ENCODE data around the gene PROSER3. TPM values are rescaled to one million over a fixed set of nuclear protein-coding genes. Genes with fewer than 3 reads are reported as not detected.
A peak's percentile ranks its signal among the peaks of the same experiment; 100 is the strongest.
"Not testable (repeated sequence)": the region's sequence is repeated elsewhere in the genome, so short reads cannot be mapped to it uniquely, and the experiment has no call there.

The PROSER3 gene
- total RNA-seq, 1 donor from 2014 or later: 31.2 TPM

GRCh38 chr19:35753634-35754369 is 4.2 kb upstream of the PROSER3 start:
- no peak for DNase-seq (ENCODE audit: low spot score)

- DNase-seq (ENCODE audit: low spot score): no peak
Observed at GRCh38 chr19:35754370-35755130, 3.4 kb upstream of the PROSER3 start.

GRCh38 chr19:35755131-35755549 is 2.8 kb upstream of the PROSER3 start:
- no peak for DNase-seq (ENCODE audit: low spot score)

- DNase-seq (ENCODE audit: low spot score): peak; percentile 83
Observed at GRCh38 chr19:35755550-35756376, 2.2 kb upstream of the PROSER3 start.

- DNase-seq (ENCODE audit: low spot score): peak; percentile 65
Observed at GRCh38 chr19:35756377-35757230, 1.4 kb upstream of the PROSER3 start, which contains the start of gene HSPB6. Gene HSPB6, minus strand, starts transcription at chr19:35757029. Its CDS starts 21 bp downstream, at chr19:35757008.

- DNase-seq (ENCODE audit: low spot score): peak; percentile 91
Observed at GRCh38 chr19:35757231-35757748, 686 bp upstream of the PROSER3 start.

- no peak for DNase-seq (ENCODE audit: low spot score)
Observed at GRCh38 chr19:35759697-35760096, 1.7 kb downstream of the PROSER3 start.

- DNase-seq (ENCODE audit: low spot score): no peak
Observed at GRCh38 chr19:35760711-35761349, 2.9 kb downstream of the PROSER3 start.

- no peak for DNase-seq (ENCODE audit: low spot score)
Observed at GRCh38 chr19:35764432-35765315, 6.7 kb downstream of the PROSER3 start.

GRCh38 chr19:35766571-35767104 is 8.7 kb downstream of the PROSER3 start:
- no peak for DNase-seq (ENCODE audit: low spot score)

GRCh38 chr19:35767288-35768081 is 9.5 kb downstream of the PROSER3 start:
- no peak for DNase-seq (ENCODE audit: low spot score)

- no peak for DNase-seq (ENCODE audit: low spot score)
Observed at GRCh38 chr19:35768082-35768421, 10.1 kb downstream of the PROSER3 start.

GRCh38 chr19:35772362-35772761 is 14.4 kb downstream of the PROSER3 start:
- not testable (repeated sequence) for DNase-seq (ENCODE audit: low spot score)

- DNase-seq (ENCODE audit: low spot score): no peak
Observed at GRCh38 chr19:35773020-35773806, 15.2 kb downstream of the PROSER3 start.

- DNase-seq (ENCODE audit: low spot score): no peak
Observed at GRCh38 chr19:35774274-35775045, 16.5 kb downstream of the PROSER3 start.

GRCh38 chr19:35775046-35775297 is 17.0 kb downstream of the PROSER3 start:
- no peak for DNase-seq (ENCODE audit: low spot score)

Data from mucosa of gallbladder (tissue), 1 donor.